Retinal pigment epithelial cell (primary cell): ENCODE results near the gene XBP1.
"Not testable (repeated sequence)": the region's sequence is repeated elsewhere in the genome, so short reads cannot be mapped to it uniquely, and the experiment has no call there.

ENCODE experiments used
- DNase-seq: peaks from one replicate; pipeline ENCODE4 v3.0.0-alpha.2; 2010; ENCODE audit warnings: low read depth
- H3K4me3 ChIP-seq: 2 replicates; pipeline ENCODE4 v1.5.1; 2011; ENCODE audit warnings: mild to moderate bottlenecking, low read length, control low read depth, moderate library complexity
- TF ChIP-seq, protein P1 (sequence below): conservative IDR thresholded peaks from 2 replicates; pipeline ENCODE4 v1.5.1; 2011; ENCODE audit warnings: low read depth, low read length, control low read depth, inconsistent platforms

The XBP1 gene

DNA sequence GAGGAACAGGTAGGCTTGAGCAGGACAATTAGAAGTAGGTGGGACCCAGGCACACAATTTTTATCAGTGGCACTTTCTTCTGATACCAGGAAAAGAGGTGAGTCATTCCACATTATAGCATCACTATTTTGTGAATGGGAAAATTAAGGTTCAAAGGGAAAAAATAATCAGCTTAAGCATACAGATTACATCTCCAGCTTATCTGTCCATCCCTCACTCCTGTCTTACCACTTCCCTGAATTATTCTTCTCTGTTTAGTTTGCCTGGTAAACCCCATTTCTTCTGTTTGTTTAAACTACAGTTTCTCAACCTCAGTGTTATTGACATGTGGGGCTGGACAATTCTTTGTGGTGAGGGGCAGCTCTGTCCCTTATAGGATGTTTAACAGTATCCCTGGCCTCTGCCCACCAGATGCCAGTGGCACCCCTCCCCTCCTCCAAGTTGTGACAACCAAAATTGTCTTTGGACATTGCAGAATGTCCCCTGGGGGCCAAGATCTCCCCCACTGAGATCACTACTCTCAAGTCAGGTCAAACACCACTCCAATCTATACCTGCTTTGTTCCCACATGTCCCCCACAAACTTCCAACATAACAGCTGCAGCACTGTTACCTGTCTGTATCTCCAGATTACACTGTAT, 8.5 kb upstream of the XBP1 start:
- TF ChIP-seq, protein P1, sequence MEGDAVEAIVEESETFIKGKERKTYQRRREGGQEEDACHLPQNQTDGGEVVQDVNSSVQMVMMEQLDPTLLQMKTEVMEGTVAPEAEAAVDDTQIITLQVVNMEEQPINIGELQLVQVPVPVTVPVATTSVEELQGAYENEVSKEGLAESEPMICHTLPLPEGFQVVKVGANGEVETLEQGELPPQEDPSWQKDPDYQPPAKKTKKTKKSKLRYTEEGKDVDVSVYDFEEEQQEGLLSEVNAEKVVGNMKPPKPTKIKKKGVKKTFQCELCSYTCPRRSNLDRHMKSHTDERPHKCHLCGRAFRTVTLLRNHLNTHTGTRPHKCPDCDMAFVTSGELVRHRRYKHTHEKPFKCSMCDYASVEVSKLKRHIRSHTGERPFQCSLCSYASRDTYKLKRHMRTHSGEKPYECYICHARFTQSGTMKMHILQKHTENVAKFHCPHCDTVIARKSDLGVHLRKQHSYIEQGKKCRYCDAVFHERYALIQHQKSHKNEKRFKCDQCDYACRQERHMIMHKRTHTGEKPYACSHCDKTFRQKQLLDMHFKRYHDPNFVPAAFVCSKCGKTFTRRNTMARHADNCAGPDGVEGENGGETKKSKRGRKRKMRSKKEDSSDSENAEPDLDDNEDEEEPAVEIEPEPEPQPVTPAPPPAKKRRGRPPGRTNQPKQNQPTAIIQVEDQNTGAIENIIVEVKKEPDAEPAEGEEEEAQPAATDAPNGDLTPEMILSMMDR: no peak
- no peak for DNase-seq
- H3K4me3 ChIP-seq: no peak overlapping the region

DNA sequence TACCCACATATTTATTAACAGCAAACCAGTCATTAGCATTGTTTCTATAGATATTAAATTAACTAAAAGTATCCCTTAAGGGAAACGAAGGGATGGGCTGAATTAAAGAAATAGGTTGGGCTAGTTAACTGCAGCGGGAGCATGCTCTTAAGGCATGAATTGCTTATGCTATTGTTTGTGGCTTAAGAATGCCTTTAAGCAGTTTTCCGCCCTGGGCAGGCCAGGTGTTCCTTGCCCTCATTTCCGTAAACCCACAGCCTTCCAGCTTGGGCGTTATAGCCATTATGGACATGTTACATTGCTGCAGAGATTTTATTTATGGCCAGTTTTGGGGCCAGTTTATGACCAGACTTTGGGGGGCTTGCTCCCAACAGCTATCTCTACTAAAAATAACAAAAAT, 5.1 kb upstream of the XBP1 start:
- DNase-seq, H3K4me3 ChIP-seq: not testable (repeated sequence)

DNA sequence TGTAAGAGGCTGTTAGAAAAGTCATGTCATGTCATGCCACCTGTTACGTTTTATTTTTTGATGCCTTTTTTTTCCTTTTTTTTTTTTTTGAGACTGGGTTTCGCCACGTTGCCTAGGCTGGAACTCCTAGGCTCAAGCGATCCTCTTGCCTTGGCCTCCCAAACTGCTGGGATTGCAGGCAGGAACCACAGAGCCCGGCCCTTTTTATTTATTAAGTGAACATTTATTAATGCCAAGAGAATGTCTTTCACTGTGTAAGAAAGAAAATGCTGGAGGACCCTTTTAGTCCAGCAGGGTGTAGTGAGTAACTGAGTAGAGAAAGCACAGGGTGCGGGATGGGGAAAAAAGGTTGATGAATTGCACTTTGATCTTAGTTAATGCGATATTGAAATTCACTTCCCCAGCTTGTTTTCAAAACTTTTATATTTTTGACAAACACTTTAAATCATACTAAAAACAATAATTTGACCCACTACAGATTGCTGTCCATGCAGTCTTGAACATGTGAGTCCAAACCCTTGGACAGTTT, 2.3 kb upstream of the XBP1 start:
- DNase-seq: no peak
- H3K4me3 ChIP-seq: no peak overlapping the region
- TF ChIP-seq, protein P1: no peak

DNA sequence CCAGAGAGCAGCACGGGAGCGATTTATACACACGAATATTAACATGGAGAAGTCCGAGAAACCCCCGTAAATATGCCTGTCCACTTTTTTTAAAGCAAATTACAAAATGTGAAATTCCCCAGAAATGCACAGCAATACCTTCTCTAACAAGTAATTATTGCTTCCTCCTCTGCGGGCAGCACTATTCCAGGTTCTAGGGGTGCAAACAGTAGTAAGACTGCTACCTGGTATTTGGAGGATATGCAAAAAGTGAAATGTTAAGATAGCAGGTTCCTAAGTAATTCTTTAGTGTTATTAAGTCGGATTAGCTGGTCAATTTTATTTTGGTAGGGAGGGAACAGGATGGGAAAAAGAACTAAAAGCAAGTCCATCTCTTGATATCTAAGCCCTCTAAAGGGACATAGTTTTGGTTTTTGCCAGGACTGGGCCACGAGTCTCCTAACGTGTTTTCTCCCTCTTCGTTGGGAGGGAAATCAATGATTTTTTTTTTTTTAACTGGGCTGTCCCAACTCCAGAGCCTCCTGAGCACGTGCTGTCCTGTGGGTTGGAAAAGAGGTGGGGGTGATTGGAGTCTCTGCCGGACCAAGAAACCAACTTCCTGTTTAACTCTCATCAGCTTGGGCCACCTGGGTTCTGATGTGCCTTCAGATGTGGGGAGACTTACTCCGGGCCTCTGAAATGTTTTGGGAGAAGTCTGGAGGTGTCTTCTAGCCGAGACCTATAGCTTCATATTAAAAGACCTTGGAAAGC, 1.7 kb upstream of the XBP1 start:
- no peak overlapping the region for H3K4me3 ChIP-seq
- DNase-seq: no peak
- TF ChIP-seq, protein P1: no peak

DNA sequence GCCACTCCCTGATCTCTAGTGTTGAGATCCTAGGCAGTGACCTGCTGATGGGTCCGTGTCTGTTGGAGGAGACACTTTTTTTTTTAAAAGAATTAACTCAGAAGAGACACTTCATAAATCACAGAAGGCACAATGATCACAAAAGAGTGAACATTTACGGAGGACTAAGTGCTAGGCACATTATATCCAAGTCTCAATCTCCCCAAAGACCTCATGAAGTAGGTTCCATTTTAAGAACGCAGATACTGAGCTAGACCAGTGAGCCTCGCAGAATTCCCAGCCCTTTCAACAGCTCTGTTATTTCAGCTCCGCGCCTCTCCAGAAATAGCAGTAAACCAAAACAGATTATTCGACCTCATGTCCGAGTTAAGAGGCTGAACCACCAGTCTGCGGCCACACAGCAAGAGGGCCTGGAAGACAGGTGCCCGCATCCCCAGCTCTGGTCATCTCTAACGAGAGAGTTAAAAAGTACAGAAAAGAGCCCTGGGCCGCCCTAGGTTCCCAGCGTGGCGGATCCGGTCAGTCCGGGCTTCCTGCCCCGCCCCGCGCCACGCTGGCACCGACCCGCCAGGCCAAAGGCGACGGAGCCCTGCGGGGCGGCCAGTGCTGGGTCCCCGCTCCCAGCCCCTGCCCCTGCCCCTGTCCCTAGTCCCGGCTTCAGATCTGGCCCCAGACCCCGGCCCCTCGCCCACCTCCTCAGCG, 612 bp downstream of the XBP1 start:
- DNase-seq: peak; percentile 13
- H3K4me3 ChIP-seq: peak overlapping the region; percentile 93
- TF ChIP-seq, protein P1: no peak

DNA sequence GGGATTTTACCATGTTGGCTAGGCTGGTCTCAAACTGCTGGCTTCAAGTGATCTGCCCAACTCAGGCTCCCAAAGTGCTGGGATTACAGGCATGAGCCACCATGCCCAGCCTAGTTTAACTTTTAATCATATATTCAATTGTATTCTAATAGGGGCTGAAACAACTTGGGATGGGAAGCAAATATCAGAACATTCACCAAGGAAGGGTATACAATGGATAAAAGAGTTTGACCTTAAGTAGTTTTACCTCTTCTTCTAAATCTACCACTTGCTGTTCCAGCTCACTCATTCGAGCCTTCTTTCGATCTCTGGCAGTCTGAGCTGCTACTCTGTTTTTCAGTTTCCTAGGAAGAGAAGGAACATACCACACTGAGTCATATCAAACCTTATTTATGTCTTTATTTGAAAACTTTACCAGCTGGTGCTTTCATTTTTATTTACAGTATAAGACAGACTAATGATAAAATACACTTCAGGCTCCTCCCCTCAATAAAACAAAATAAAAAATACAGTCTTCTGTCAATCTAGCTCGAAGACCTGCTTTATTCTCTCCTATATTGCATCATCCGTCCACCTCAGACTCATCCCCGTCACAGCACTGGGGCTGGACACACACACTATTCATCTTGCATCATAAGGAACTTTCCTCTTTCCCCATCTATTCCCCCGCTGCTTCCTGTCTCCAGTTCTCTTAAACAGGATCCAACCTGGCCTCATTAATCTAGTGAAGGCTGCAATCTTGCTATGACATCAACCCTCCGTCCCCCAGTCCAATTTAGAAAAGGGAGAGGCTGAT, 1.4 kb downstream of the XBP1 start:
- peak overlapping the region; percentile 93 for H3K4me3 ChIP-seq
- DNase-seq: peak; percentile 42
- TF ChIP-seq, protein P1: no peak
